ENCODE data around the gene CFAP61. TPM values are rescaled to one million over a fixed set of nuclear protein-coding genes. Genes with fewer than 3 reads are reported as not detected.

The CFAP61 gene
- total and polyA plus RNA-seq, 8 donors = 0.15 to 0.53 (median 0.33) TPM

- FAIRE-seq (no peak), ATAC-seq (no peak), DNase-seq (no peak)
- no peaks in the 10 kb centered on the region for H3K4me1 ChIP-seq
- no peak overlapping the region for H3K27ac ChIP-seq
- intact Hi-C loops (cut with DNase I) = no loop called here
- WGBS, 2 donors = 89 to 92% methylated on average over 6 of the region's 6 CpGs
- TF ChIP-seq CTCF (IDR thresholded peaks at IDR 0.05) = no peak
- no peaks in the 10 kb centered on the region for H3K27me3 ChIP-seq
- no peak overlapping the region for H3K4me3 ChIP-seq
- H3K36me3 ChIP-seq = peaks cover 3 to 89% (median 42%) of the 10 kb centered on the region in 3 donors
- H3K9me3 ChIP-seq = no peaks in the 10 kb centered on the region
These were observed 12.5 kb upstream of the CFAP61 start for GRCh38 chr20:20039752-20040387.

- Histone ChIP-seq H3K4me3 (peak overlapping the region; percentile 90 to 95 (median 94)), H3K27me3 (no peaks in the 10 kb centered on the region), H3K36me3 (peaks cover 2 to 30% (median 7%) of the 10 kb centered on the region in 3 donors), H3K9me3 (no peaks in the 10 kb centered on the region), H3K27ac (peak overlapping the region; percentile 74 to 90 (median 89)), H3K4me1 (peaks cover 0 to 11% (median 10%) of the 10 kb centered on the region in 3 donors)
- WGBS, 2 donors = 0 to 1% methylated on average over 13 of the region's 13 CpGs
- intact Hi-C loops (cut with DNase I) = no loop called here
- FAIRE-seq (no peak), ATAC-seq (peak in 3 of 4 donors; percentile 5 to 20 (median 19)), DNase-seq (no peak)
- TF ChIP-seq CTCF (IDR thresholded peaks at IDR 0.05) = no peak
These were observed 612 bp upstream of the CFAP61 start for GRCh38 chr20:20051767-20052073.

GRCh38 chr20:20060234-20060998, 8.1 kb downstream of the CFAP61 start:
- no peak for DNase-seq
- Histone ChIP-seq H3K27me3 (no peaks in the 10 kb centered on the region), H3K9me3 (no peaks in the 10 kb centered on the region), H3K4me3 (no peak overlapping the region), H3K36me3 (no peaks in the 10 kb centered on the region), H3K27ac (no peak overlapping the region), H3K4me1 (no peaks in the 10 kb centered on the region)
- ATAC-seq = no peak
- TF ChIP-seq CTCF (IDR thresholded peaks at IDR 0.05) = no peak
- intact Hi-C loops (cut with DNase I) = no loop called here
- no peak for FAIRE-seq
- 80 to 88% methylated on average over 6 of the region's 6 CpGs for WGBS, 2 donors

GRCh38 chr20:20063941-20064702, 11.8 kb downstream of the CFAP61 start:
- Histone ChIP-seq H3K9me3 (no peaks in the 10 kb centered on the region), H3K27ac (no peak overlapping the region), H3K4me3 (no peak overlapping the region), H3K4me1 (no peaks in the 10 kb centered on the region), H3K27me3 (no peaks in the 10 kb centered on the region), H3K36me3 (no peaks in the 10 kb centered on the region)
- WGBS, 2 donors = 62 to 66% methylated on average over 12 of the region's 12 CpGs
- intact Hi-C loops (cut with DNase I) = no loop called here
- ATAC-seq = no peak
- no peak for DNase-seq
- no peak for FAIRE-seq
- TF ChIP-seq CTCF (IDR thresholded peaks at IDR 0.05) = no peak

All from pancreas (tissue), 10 donors.